HG03280 (cell line): ENCODE results near the gene SH2D3A.
"Not testable (repeated sequence)": the region's sequence is repeated elsewhere in the genome, so short reads cannot be mapped to it uniquely, and the experiment has no call there.

Source experiments
- ATAC-seq: cut with Tn5 transposase; IDR thresholded peaks from one replicate; pipeline ENCODE4 v1.9.1; 2021; ENCODE audit warnings: mild to moderate bottlenecking, moderate library complexity; ENCODE audit not compliant: unreplicated experiment

Gene SH2D3A

GRCh38 chr19:6790194-6791128 lies 23.2 kb upstream of the SH2D3A start:
- no peak for ATAC-seq

DNA sequence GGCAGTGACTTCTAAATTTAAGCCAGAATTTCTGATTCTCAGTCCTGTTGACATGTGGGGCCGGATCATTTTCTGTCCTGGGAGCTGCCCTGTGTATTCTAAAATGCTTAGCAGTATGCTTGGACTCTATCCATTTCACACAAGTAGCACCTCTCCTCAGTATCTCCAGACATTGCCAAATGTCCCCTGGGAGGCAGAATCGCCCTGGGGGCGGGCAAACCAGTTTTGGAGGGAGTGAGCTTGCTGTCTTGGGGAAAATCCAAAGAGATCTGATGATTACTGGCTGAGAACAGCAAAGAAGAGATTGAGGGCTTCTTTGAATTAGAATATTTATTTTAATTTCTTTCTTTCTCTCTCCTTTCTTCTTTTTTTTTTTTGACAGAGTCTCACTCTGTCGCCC lies 21.7 kb upstream of the SH2D3A start:
- ATAC-seq: no peak

- no peak for ATAC-seq
Observed at GRCh38 chr19:6787393-6787792, 20.2 kb upstream of the SH2D3A start.

GRCh38 chr19:6779206-6779605 lies 12.0 kb upstream of the SH2D3A start:
- no peak for ATAC-seq

- no peak for ATAC-seq
Observed at GRCh38 chr19:6778386-6778785, 11.2 kb upstream of the SH2D3A start.

- no peak for ATAC-seq
Observed at GRCh38 chr19:6777434-6777833, 10.2 kb upstream of the SH2D3A start.

DNA sequence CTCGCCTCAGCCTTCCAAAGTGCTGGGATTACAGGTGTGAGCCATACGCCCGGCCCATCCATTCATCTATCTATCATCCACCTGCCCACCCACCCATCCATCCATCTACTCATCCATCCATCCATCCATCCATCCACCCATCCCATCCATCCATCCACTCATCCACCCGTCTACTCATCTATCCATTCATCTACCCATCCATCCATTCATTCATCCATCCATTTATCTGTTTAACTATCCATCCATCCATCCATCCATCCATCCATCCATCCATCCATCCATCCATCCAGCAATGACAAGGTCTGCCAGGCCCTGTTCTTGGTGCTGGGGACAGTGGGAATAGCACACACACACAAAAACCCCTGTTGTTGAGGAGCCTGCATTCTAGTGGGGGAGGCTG lies 9.8 kb upstream of the SH2D3A start:
- no peak for ATAC-seq

DNA sequence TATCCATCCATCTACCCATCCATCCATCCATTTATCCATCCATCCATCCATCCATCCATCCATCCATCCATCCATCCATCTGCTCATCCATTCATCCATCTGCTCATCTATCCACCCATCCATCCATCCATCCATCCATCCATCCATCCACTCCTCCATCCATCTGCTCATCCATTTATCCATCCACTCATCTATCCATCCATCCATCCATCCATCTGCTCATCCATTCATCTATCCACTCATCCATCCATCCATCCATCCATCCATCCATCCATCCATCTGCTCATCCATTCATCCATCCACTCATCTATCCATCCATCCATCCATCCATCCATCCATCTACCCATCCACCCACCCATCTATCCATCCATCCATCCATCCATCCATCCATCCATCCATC lies 8.8 kb upstream of the SH2D3A start:
- ATAC-seq: not testable (repeated sequence)

GRCh38 chr19:6774821-6775707 lies 7.8 kb upstream of the SH2D3A start:
- ATAC-seq: no peak

GRCh38 chr19:6773323-6773931 lies 6.2 kb upstream of the SH2D3A start:
- no peak for ATAC-seq

DNA sequence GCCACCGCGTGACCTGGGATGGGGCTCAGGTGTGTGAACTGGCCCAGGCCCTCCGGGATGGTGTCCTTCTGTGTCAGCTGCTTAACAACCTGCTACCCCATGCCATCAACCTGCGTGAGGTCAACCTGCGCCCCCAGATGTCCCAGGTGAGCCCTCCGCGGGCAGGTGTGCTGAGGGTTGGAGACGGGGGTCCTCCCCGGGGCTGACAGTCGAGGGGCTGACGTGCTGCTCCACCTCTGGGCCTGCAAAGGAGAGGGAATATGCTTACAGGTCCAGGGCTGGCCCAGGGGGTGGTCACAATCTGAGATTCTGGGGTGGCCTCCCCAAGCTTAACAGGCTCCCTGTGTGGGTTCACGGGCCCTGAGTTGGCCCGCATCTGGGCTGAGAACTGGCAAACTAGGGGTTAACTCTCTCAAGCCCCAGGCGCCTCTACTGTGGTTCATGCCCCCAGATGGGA lies 5.7 kb upstream of the SH2D3A start:
- ATAC-seq: no peak

DNA sequence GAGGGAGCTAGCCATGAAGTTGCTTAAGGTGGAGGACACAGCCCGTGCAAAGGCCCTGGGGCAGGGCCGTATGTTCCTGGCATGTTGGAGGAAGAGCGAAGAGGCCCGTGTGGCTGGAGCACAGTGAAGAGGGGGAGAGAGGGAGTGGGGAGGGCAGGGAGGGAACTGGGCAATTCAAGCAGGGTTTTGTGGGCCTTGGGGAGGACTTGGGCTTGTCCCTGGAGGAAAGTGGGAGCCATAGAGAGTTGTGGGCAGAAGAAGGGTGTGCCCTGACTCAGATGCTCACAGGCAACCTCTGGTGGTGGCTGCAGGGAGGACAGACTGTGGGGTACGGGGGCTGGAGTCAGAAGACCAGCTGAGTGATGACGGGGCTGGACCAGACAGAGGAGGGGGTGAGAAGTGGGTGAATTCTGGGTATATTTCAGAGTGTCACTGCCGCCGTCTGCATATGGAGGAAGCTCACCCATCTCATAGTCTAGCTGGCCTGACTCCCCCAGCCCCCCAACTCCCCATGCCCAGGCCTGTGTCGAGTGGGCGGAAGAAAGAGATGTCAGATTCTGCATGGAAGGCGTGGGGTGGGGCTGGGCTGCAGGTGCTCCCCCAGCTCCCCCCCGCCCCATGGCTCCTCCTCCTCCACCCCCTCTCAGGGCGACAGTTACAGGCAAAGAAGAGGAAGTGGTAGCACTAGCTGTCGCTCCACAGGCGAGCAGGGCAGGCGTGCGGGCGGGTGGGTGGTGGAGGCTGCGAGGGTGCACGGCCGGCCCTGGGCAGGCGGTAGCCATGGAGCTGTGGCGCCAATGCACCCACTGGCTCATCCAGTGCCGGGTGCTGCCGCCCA lies 5.0 kb upstream of the SH2D3A start, which contains the start of gene VAV1:
Gene VAV1 (plus strand): TSS at position 681 of the 838 bp plus-strand sequence. CDS start 100 bp downstream, at position 781.
- peak; percentile 34 for ATAC-seq

GRCh38 chr19:6771648-6772027 lies 4.4 kb upstream of the SH2D3A start:
- not testable (repeated sequence) for ATAC-seq

GRCh38 chr19:6769006-6769619 lies 1.9 kb upstream of the SH2D3A start:
- no peak for ATAC-seq

DNA sequence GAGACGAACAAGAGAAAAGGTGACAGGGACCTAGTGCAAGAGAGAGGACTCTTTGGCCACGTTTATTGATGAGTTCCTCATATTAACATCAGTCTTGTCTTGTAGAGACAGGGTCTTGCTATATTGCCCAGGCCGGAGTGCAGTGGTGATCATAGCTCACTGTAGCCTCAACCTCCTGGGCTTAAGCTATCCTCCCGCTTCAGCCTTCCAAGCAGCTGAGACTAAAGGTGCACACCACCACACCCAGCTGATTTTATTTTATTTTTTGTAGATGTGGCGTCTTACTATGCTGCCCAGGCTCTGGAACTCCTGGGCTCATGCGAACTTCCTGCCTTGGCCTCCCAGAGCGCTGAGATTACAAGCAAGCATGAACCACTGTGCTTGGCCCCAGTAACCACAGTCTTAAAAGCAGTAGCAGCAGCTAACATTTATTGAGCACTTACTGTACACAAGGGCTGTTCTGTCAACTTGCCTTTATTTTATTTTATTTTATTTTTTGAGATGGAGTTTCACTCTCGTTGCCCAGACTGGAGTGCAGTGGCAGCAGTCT lies 1.1 kb upstream of the SH2D3A start:
- ATAC-seq: no peak

DNA sequence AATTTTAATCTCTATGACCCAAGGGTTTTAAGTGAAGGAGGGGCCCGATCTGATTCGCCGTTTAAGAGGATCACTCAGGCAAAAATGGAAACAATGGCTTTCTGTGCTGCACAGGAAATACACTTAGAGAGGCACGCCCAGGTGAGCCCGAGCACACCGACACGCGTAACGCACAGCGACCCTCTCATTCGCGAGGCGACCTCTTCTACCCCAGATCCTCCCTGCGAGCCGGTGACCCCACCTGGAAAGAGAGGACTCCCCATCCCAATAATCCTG lies 216 bp downstream of the SH2D3A start:
- peak; percentile 24 for ATAC-seq

GRCh38 chr19:6766357-6767080 lies 716 bp downstream of the SH2D3A start:
- no peak for ATAC-seq

DNA sequence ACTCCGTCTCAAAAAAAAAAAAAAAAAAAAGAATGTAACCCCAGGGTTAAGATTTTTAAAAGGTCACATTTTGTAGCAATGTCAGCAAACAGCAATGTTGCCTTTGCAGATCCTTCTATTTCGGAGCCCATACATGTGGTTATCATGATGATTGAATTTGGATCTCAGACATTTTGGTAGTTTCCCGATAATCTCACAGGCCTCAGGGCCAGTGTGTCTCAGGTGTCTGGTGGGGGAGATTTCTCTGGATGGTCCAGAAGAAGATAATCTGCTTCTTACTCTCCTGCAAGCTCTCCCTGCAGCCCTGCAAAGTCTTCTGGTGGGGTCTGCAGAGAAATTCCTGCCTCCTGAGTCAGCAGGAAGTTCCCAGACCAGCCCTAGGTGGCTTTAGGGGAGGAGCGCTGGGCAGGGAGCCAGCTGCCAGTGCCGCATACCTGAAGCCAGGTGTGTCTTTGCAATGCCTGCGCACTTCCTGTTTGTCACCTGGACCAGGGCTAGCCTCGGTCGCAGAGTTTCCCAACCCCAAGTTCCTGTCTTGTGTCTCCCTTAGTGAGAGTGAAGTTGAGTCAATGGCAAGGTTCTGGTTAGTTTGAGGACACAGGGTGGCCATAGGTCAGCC lies 1.4 kb downstream of the SH2D3A start:
- ATAC-seq: no peak
